Gastrocnemius medialis (tissue), 4 donors: ENCODE results near the gene GPR42. TPM values are rescaled to one million over a fixed set of nuclear protein-coding genes. Genes with fewer than 3 reads are reported as not detected.
"Not testable (repeated sequence)": the region's sequence is repeated elsewhere in the genome, so short reads cannot be mapped to it uniquely, and the experiment has no call there.

ENCODE experiments used
- ATAC-seq, 2 donors: fragments of 150-250 bp; one replicate each; pipeline ENCODE4 v1.9.1; 2016
- DNase-seq, 2 donors: peaks; one replicate each; pipeline ENCODE4 v3.0.0-alpha.2; 2019
- H3K27ac ChIP-seq, 4 donors: fragments of 200-600 bp; sonication (generic); 1 replicate in 1 of 4; 2 replicates in 3 of 4; pipeline ENCODE4 v1.5.1; 2016 to 2018; ENCODE audit warnings: mild to moderate bottlenecking in 2 of 4, moderate library complexity in 1 of 4
- H3K27me3 ChIP-seq, 3 donors: fragments of 200-600 bp; sonication (generic) in 2 of 3; 1 replicate in 1 of 3; 2 replicates in 2 of 3; pipeline versions ENCODE4 v1.5.1 to v1.6.0; 2016 to 2019; ENCODE audit warnings: mild to moderate bottlenecking in 1 of 3, moderate library complexity in 1 of 3
- H3K36me3 ChIP-seq, 2 donors: fragments of 200-600 bp; sonication (generic) in 1 of 2; one replicate each; pipeline ENCODE4 v1.5.1; 2017 to 2018
- H3K4me1 ChIP-seq, 2 donors: fragments of 200-600 bp; sonication (generic) in 1 of 2; one replicate each; pipeline ENCODE4 v1.5.1; 2016 to 2017; ENCODE audit warnings: mild to moderate bottlenecking in 2 of 2
- H3K4me3 ChIP-seq, 4 donors: fragments of 200-600 bp; sonication (generic) in 3 of 4; 1 replicate in 1 of 4; 2 replicates in 3 of 4; pipeline ENCODE4 v1.5.1; 2016 to 2019; ENCODE audit warnings: mild to moderate bottlenecking in 2 of 4
- H3K9me3 ChIP-seq, 3 donors: fragments of 200-600 bp; sonication (generic) in 2 of 3; 1 replicate in 1 of 3; 2 replicates in 2 of 3; pipeline ENCODE4 v1.5.1; 2016 to 2019
- CTCF ChIP-seq, 5 experiments: fragments of 450-650 bp in 3 of 5; fragments of 200-600 bp in 2 of 5; sonication (generic) in 2 of 5; IDR thresholded peaks in 4 of 5; conservative IDR thresholded peaks in 1 of 5; 1 replicate in 4 of 5; 2 replicates in 1 of 5; pipeline ENCODE4 v1.5.1; 2016 to 2019; ENCODE audit warnings: antibody characterized with exemption in 5 of 5, mild to moderate bottlenecking in 3 of 5, moderate library complexity in 3 of 5
- POLR2A ChIP-seq, 2 donors: fragments of 450-650 bp; IDR thresholded peaks; one replicate each; pipeline ENCODE4 v1.6.1; 2017; ENCODE audit warnings: antibody characterized with exemption in 2 of 2, mild to moderate bottlenecking in 2 of 2, moderate library complexity in 2 of 2
- in situ Hi-C, 4 donors: fragments of 200-750 bp; cut with MboI; loops; one replicate each; pipeline versions ENCODE4 v1.15.0 to v1.8.0; 2017; ENCODE audit warnings: low sequenced_read_pairs in 4 of 4
- intact Hi-C: fragments of 100-400 bp; cut with DNase I; formaldehyde crosslinking; loops from one replicate; pipeline ENCODE4 v1.15.1; 2023; ENCODE audit warnings: low total_unique reads
- total RNA-seq, 4 donors: library from RNA; depleted of rRNA; stranded (reverse); fragments of >200 nt; gene quantifications; one replicate each; pipeline versions ENCODE4 v1.1.0 to v1.2.3, GENCODE V29; 2016

GPR42 gene
- total RNA-seq, 4 donors from 2014 or later, result not detected

- DNase-seq (no peak), ATAC-seq (no peak)
- Histone ChIP-seq H3K27ac (no peak overlapping the region), H3K36me3 (no peaks in the 10 kb centered on the region), H3K4me3 (no peak overlapping the region), H3K4me1 (no peaks in the 10 kb centered on the region), H3K27me3 (peaks cover 0 to 3% (median 0%) of the 10 kb centered on the region in 3 donors), H3K9me3 (no peaks in the 10 kb centered on the region)
- no peak for TF ChIP-seq POLR2A (IDR thresholded peaks at IDR 0.05)
- TF ChIP-seq CTCF (IDR thresholded peaks at IDR 0.05 in 4 of 5, conservative IDR thresholded peaks at IDR 0.05 in 1 of 5), result no peak
- intact Hi-C loops (no loop called here), in situ Hi-C loops (no loop called here)
Observed at GRCh38 chr19:35365303-35365702, 5.6 kb upstream of the GPR42 start.

- intact Hi-C loops, result no loop called here
Observed at GRCh38 chr19:35368378-35368777, 2.5 kb upstream of the GPR42 start.

GRCh38 chr19:35369522-35369921, 1.3 kb upstream of the GPR42 start:
- H3K9me3 ChIP-seq, result no peaks in the 10 kb centered on the region
- intact Hi-C loops, result no loop called here
- H3K27ac ChIP-seq, result no peak overlapping the region
- peaks cover 0 to 3% (median 0%) of the 10 kb centered on the region in 3 donors for H3K27me3 ChIP-seq
- in situ Hi-C loops, result no loop called here
- ATAC-seq (no peak), DNase-seq (no peak)
- no peak overlapping the region for H3K4me3 ChIP-seq
- no peak for TF ChIP-seq CTCF (IDR thresholded peaks at IDR 0.05 in 4 of 5, conservative IDR thresholded peaks at IDR 0.05 in 1 of 5)
- no peak for TF ChIP-seq POLR2A (IDR thresholded peaks at IDR 0.05)
- H3K36me3 ChIP-seq, result no peaks in the 10 kb centered on the region
- no peaks in the 10 kb centered on the region for H3K4me1 ChIP-seq

More at GRCh38 chr19:35368378-35368777, 2.5 kb upstream of the GPR42 start:
- TF ChIP-seq CTCF (IDR thresholded peaks at IDR 0.05 in 4 of 5, conservative IDR thresholded peaks at IDR 0.05 in 1 of 5) (no peak), POLR2A (IDR thresholded peaks at IDR 0.05) (no peak)
- ATAC-seq (no peak), DNase-seq (no peak)
- in situ Hi-C loops, result no loop called here
- Histone ChIP-seq H3K36me3 (no peaks in the 10 kb centered on the region), H3K9me3 (no peaks in the 10 kb centered on the region), H3K27ac (no peak overlapping the region), H3K4me1 (no peaks in the 10 kb centered on the region), H3K27me3 (peaks cover 0 to 3% (median 0%) of the 10 kb centered on the region in 3 donors), H3K4me3 (no peak overlapping the region)

- H3K9me3 ChIP-seq, result no peaks in the 10 kb centered on the region
- H3K36me3 ChIP-seq, result no peaks in the 10 kb centered on the region
- H3K4me3 ChIP-seq, result no peak overlapping the region
- H3K4me1 ChIP-seq, result no peaks in the 10 kb centered on the region
- ATAC-seq (no peak), DNase-seq (no peak)
- intact Hi-C loops (no loop called here), in situ Hi-C loops (no loop called here)
- no peak overlapping the region for H3K27ac ChIP-seq
- TF ChIP-seq CTCF (IDR thresholded peaks at IDR 0.05 in 4 of 5, conservative IDR thresholded peaks at IDR 0.05 in 1 of 5) (no peak), POLR2A (IDR thresholded peaks at IDR 0.05) (no peak)
- H3K27me3 ChIP-seq, result peaks cover 0 to 3% (median 0%) of the 10 kb centered on the region in 3 donors
Observed at GRCh38 chr19:35373492-35373891, 2.6 kb downstream of the GPR42 start.

GRCh38 chr19:35374031-35374430, 3.2 kb downstream of the GPR42 start:
- H3K27me3 ChIP-seq, in situ Hi-C loops, H3K27ac ChIP-seq, H3K4me3 ChIP-seq, H3K9me3 ChIP-seq, ATAC-seq, intact Hi-C loops, H3K4me1 ChIP-seq, H3K36me3 ChIP-seq, DNase-seq: not testable (repeated sequence)
